Measurements from ENCODE around the gene UBR1.

Gene UBR1

GRCh38 chr15:43107751-43108150 lies 1.9 kb upstream of the UBR1 start:
- TF ChIP-seq POLR2AphosphoS5 (IDR thresholded peaks at IDR 0.05; ENCODE audit: low read depth, low read length) (no peak), SIN3A (IDR thresholded peaks at IDR 0.05; ENCODE audit: borderline replicate concordance, insufficient read depth, low read length) (no peak), TAF1 (IDR thresholded peaks at IDR 0.05; ENCODE audit: borderline replicate concordance, insufficient read depth, low read length) (no peak), FOXP2 (optimal IDR thresholded peaks at IDR 0.05; ENCODE audit: borderline replicate concordance, extremely low read depth, extremely low read length, insufficient read depth) (no peak)
- TF ChIP-seq, protein P1, sequence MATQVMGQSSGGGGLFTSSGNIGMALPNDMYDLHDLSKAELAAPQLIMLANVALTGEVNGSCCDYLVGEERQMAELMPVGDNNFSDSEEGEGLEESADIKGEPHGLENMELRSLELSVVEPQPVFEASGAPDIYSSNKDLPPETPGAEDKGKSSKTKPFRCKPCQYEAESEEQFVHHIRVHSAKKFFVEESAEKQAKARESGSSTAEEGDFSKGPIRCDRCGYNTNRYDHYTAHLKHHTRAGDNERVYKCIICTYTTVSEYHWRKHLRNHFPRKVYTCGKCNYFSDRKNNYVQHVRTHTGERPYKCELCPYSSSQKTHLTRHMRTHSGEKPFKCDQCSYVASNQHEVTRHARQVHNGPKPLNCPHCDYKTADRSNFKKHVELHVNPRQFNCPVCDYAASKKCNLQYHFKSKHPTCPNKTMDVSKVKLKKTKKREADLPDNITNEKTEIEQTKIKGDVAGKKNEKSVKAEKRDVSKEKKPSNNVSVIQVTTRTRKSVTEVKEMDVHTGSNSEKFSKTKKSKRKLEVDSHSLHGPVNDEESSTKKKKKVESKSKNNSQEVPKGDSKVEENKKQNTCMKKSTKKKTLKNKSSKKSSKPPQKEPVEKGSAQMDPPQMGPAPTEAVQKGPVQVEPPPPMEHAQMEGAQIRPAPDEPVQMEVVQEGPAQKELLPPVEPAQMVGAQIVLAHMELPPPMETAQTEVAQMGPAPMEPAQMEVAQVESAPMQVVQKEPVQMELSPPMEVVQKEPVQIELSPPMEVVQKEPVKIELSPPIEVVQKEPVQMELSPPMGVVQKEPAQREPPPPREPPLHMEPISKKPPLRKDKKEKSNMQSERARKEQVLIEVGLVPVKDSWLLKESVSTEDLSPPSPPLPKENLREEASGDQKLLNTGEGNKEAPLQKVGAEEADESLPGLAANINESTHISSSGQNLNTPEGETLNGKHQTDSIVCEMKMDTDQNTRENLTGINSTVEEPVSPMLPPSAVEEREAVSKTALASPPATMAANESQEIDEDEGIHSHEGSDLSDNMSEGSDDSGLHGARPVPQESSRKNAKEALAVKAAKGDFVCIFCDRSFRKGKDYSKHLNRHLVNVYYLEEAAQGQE (IDR thresholded peaks at IDR 0.05; ENCODE audit: insufficient read depth in 1 of 2, low read depth in 2 of 2, low read length in 2 of 2), result no peak

DNA sequence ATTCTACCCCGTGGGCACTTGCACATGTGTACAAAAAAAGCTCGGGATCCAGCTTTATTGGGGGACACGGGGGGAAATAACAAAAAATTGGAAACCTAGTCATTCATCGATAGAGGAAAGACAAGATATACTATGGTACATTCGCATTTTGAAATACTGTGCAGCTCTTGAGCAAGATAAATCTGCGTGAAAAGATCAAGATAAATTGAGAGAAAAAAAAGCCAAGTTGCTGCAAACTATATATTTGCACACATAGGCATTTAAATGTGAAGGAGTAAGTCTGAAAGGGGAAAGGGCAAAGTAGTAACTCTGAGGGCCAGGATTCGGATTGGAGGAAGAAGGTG lies 620 bp upstream of the UBR1 start:
- no peak for TF ChIP-seq SIN3A (IDR thresholded peaks at IDR 0.05; ENCODE audit: borderline replicate concordance, insufficient read depth, low read length)
- TF ChIP-seq, protein P1 (IDR thresholded peaks at IDR 0.05; ENCODE audit: insufficient read depth in 1 of 2, low read depth in 2 of 2, low read length in 2 of 2), result no peak
- TF ChIP-seq POLR2AphosphoS5 (IDR thresholded peaks at IDR 0.05; ENCODE audit: low read depth, low read length), result no peak
- TF ChIP-seq TAF1 (IDR thresholded peaks at IDR 0.05; ENCODE audit: borderline replicate concordance, insufficient read depth, low read length), result no peak
- TF ChIP-seq FOXP2 (optimal IDR thresholded peaks at IDR 0.05; ENCODE audit: borderline replicate concordance, extremely low read depth, extremely low read length, insufficient read depth), result no peak

DNA sequence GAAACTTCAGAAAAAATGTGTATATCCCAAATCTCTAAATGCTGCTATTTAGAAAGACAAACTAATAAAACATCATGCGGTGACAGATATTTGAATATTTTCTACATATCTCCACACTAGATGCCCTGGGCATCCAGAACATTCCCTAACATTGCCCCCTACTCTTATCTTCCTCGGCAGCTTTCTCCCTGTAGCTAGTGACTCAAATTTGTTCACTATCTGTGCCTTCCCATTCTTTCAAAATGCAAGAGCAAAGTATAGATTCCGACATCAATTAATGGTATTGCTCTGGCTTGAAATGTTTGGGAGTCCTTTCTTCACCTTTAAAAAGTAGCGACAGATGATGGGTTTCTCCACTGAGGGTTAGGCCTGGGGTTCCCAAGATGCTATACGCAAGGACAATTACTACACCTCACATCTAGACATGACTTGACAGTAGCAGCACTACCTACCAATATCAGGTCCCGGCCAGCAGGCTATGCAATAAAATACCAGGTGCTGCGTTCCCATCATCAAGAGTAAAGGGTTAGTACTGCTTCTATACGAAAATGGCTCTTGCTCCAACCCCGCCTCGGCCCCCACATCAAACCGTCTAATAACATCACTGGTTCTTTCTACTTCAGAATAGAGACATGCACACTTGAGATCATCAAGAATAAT lies 631 bp downstream of the UBR1 start:
- TF ChIP-seq, protein P1 (IDR thresholded peaks at IDR 0.05; ENCODE audit: insufficient read depth in 1 of 2, low read depth in 2 of 2, low read length in 2 of 2), result no peak
- TF ChIP-seq FOXP2 (optimal IDR thresholded peaks at IDR 0.05; ENCODE audit: borderline replicate concordance, extremely low read depth, extremely low read length, insufficient read depth) (no peak), POLR2AphosphoS5 (IDR thresholded peaks at IDR 0.05; ENCODE audit: low read depth, low read length) (no peak), SIN3A (IDR thresholded peaks at IDR 0.05; ENCODE audit: borderline replicate concordance, insufficient read depth, low read length) (no peak), TAF1 (IDR thresholded peaks at IDR 0.05; ENCODE audit: borderline replicate concordance, insufficient read depth, low read length) (no peak)

DNA sequence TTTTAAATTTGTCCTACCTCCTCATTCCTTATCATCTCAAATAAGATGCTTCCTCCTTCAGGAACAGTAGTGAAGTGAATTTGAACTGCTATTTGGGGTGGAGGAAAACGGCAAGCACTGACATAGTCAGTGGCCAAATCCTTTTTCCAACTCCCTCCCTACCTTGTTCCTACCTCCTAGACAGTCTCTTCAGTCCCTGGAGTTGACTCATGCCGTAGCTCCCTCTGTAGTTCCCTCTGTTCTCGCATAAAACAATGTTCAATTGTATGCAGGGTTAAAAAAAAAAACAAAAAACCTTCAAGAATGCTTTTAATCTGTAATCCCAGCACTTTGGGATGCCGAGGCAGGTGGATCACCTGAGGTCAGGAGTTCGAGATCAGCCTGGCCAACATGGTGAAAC lies 1.4 kb downstream of the UBR1 start:
- TF ChIP-seq FOXP2 (optimal IDR thresholded peaks at IDR 0.05; ENCODE audit: borderline replicate concordance, extremely low read depth, extremely low read length, insufficient read depth) (no peak), SIN3A (IDR thresholded peaks at IDR 0.05; ENCODE audit: borderline replicate concordance, insufficient read depth, low read length) (no peak), TAF1 (IDR thresholded peaks at IDR 0.05; ENCODE audit: borderline replicate concordance, insufficient read depth, low read length) (no peak), POLR2AphosphoS5 (IDR thresholded peaks at IDR 0.05; ENCODE audit: low read depth, low read length) (no peak)
- TF ChIP-seq, protein P1 (IDR thresholded peaks at IDR 0.05; ENCODE audit: insufficient read depth in 1 of 2, low read depth in 2 of 2, low read length in 2 of 2), result no peak

Data from PFSK-1 (cell line).